ENCODE results near the gene TSPAN11. TPM values are rescaled to one million over a fixed set of nuclear protein-coding genes. Genes with fewer than 3 reads are reported as not detected.

The TSPAN11 gene
- total RNA-seq, 4 donors from 2014 or later, result 1.5 to 3.0 (median 2.9) TPM

- intact Hi-C loops (cut with DNase I; ENCODE audit: low total_unique reads), result no loop called here
- no peak for DNase-seq
- no peaks in the 10 kb centered on the region for H3K36me3 ChIP-seq
- no peak for TF ChIP-seq EP300 (IDR thresholded peaks at IDR 0.05; ENCODE audit: low read depth)
- no peak for TF ChIP-seq POLR2A (IDR thresholded peaks at IDR 0.05)
- TF ChIP-seq CTCF (IDR thresholded peaks at IDR 0.05), result no peak
- TF ChIP-seq POLR2AphosphoS5 (IDR thresholded peaks at IDR 0.05), result no peak
- no peak overlapping the region for H3K27ac ChIP-seq
- no peaks in the 10 kb centered on the region for H3K4me1 ChIP-seq
- WGBS, 2 donors (ENCODE audit: low coverage in 1 of 2), result 53% methylated on average over 3 of the region's 3 CpGs; no CpG with 5 or more reads in 1 of the 2 donors
- H3K27me3 ChIP-seq, result no peaks in the 10 kb centered on the region
- in situ Hi-C loops (cut with MboI; ENCODE audit: low pct_ligation_motif_present in 1 of 4, low pct_unique_long_range_greater_than_20kb in 1 of 4, low sequenced_read_pairs in 3 of 4), result no loop called here
- no peaks in the 10 kb centered on the region for H3K9me3 ChIP-seq
- H3K4me3 ChIP-seq, result no peak overlapping the region
Measured at GRCh38 chr12:30880813-30881212, 45.7 kb upstream of the TSPAN11 start.

DNA sequence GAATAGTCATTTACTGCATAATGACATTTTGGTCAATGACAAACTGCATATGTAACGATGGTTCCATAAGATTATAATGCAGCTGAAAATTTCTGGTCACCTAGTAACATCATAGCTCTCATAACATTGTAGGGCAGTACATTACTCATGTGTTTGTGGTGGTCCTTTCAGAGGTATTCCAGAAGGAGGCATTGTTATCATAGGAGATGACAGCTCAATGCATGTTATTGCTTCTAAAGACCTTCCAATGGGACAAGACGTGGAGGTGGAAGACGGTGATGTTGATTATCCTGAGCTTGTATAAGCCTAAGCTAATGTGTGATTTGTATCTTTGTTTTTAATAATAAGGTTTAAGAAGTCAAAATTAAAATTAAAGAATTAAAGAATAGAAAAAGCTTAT, 43.8 kb upstream of the TSPAN11 start:
- Histone ChIP-seq H3K9me3 (peaks cover 5 to 11% of the 10 kb centered on the region in 2 donors), H3K4me3 (no peak overlapping the region), H3K27me3 (no peaks in the 10 kb centered on the region), H3K4me1 (no peaks in the 10 kb centered on the region), H3K36me3 (no peaks in the 10 kb centered on the region), H3K27ac (no peak overlapping the region)
- in situ Hi-C loops (cut with MboI; ENCODE audit: low pct_ligation_motif_present in 1 of 4, low pct_unique_long_range_greater_than_20kb in 1 of 4, low sequenced_read_pairs in 3 of 4), result no loop called here
- no peak for DNase-seq
- intact Hi-C loops (cut with DNase I; ENCODE audit: low total_unique reads), result no loop called here
- 73 to 82% methylated on average over 3 of the region's 3 CpGs for WGBS, 2 donors (ENCODE audit: low coverage in 1 of 2)
- TF ChIP-seq POLR2A (IDR thresholded peaks at IDR 0.05) (no peak), POLR2AphosphoS5 (IDR thresholded peaks at IDR 0.05) (no peak), EP300 (IDR thresholded peaks at IDR 0.05; ENCODE audit: low read depth) (no peak), CTCF (IDR thresholded peaks at IDR 0.05) (no peak)

GRCh38 chr12:30884799-30885198, 41.7 kb upstream of the TSPAN11 start:
- H3K27ac ChIP-seq, result no peak overlapping the region
- no peaks in the 10 kb centered on the region for H3K27me3 ChIP-seq
- H3K9me3 ChIP-seq, result peaks cover 6 to 12% of the 10 kb centered on the region in 2 donors
- in situ Hi-C loops (cut with MboI; ENCODE audit: low pct_ligation_motif_present in 1 of 4, low pct_unique_long_range_greater_than_20kb in 1 of 4, low sequenced_read_pairs in 3 of 4), result no loop called here
- WGBS, 2 donors (ENCODE audit: low coverage in 1 of 2), result 80 to 81% methylated on average over 2 of the region's 2 CpGs
- H3K4me1 ChIP-seq, result no peaks in the 10 kb centered on the region
- TF ChIP-seq POLR2A (IDR thresholded peaks at IDR 0.05) (no peak), POLR2AphosphoS5 (IDR thresholded peaks at IDR 0.05) (no peak), CTCF (IDR thresholded peaks at IDR 0.05) (no peak), EP300 (IDR thresholded peaks at IDR 0.05; ENCODE audit: low read depth) (no peak)
- DNase-seq, result no peak
- H3K36me3 ChIP-seq, result no peaks in the 10 kb centered on the region
- intact Hi-C loops (cut with DNase I; ENCODE audit: low total_unique reads), result no loop called here
- no peak overlapping the region for H3K4me3 ChIP-seq

DNA sequence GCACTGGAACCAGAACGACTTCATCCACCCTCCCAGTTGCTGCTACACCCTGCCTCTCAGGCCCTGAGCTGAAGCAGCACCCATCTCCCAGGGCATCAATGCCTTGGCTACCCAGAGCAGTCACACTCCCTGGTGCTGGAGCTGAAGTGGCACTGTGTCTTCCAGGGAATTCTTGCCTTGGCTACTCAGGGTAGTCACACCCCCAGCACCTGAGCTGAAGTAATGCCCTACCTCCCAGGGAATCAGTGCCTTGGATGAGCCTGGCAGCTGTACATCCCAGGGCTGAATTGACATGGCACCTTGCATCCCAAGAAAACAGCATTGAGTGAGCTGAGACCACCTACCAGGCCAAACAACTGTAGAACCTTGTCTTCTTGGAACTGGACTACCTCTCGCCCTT, 41.2 kb upstream of the TSPAN11 start:
- intact Hi-C loops (cut with DNase I; ENCODE audit: low total_unique reads), result no loop called here
- 60 to 61% methylated on average over 1 to 2 of the region's 2 CpGs for whole genome bisulfite sequencing, 2 donors (ENCODE audit: low coverage in 1 of 2)
- H3K36me3 ChIP-seq, result no peaks in the 10 kb centered on the region
- no peak for TF ChIP-seq CTCF (IDR thresholded peaks at IDR 0.05)
- TF ChIP-seq POLR2AphosphoS5 (IDR thresholded peaks at IDR 0.05), result no peak
- no peak for TF ChIP-seq EP300 (IDR thresholded peaks at IDR 0.05; ENCODE audit: low read depth)
- TF ChIP-seq POLR2A (IDR thresholded peaks at IDR 0.05), result no peak
- no peak overlapping the region for H3K27ac ChIP-seq
- in situ Hi-C loops (cut with MboI; ENCODE audit: low pct_ligation_motif_present in 1 of 4, low pct_unique_long_range_greater_than_20kb in 1 of 4, low sequenced_read_pairs in 3 of 4), result no loop called here
- no peak overlapping the region for H3K4me3 ChIP-seq
- no peaks in the 10 kb centered on the region for H3K4me1 ChIP-seq
- no peaks in the 10 kb centered on the region for H3K27me3 ChIP-seq
- H3K9me3 ChIP-seq, result peaks cover 6 to 12% of the 10 kb centered on the region in 2 donors
- no peak for DNase-seq
